Measurements from ENCODE around the gene GSTA3.
"Not testable (repeated sequence)": the region's sequence is repeated elsewhere in the genome, so short reads cannot be mapped to it uniquely, and the experiment has no call there.

GSTA3 gene

GRCh38 chr6:52909131-52909530 is 367 bp downstream of the GSTA3 start:
- in situ Hi-C loops (cut with MboI; ENCODE audit: low sequenced_read_pairs, unreplicated experiment), result no loop called here

DNA sequence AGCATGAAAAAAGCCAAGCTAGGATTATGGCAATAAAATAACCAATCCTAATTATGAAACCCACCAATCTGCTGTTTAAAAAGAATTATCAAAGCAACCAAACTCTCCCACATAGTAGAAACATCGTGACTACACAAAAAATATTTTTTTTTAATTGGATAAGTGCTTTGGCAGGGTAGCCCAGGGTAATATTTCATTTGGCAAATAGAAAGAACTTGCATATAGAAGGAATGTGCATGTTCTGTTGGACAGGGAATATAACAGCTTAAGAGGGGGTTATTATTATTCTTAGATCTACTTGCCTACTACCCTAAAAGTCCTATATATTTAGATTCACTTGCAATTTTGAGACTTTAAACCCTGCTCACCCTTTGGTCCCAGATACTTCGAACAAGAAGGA is 972 bp downstream of the GSTA3 start:
- no peak for DNase-seq (ENCODE audit: low spot score)
- no peak for TF ChIP-seq CTCF (IDR thresholded peaks at IDR 0.05; ENCODE audit: borderline replicate concordance, control extremely low read depth, extremely low read depth, insufficient read depth, missing control alignments)
- in situ Hi-C loops (cut with MboI; ENCODE audit: low sequenced_read_pairs, unreplicated experiment), result no loop called here

More at GRCh38 chr6:52909131-52909530, 367 bp downstream of the GSTA3 start:
- no peak for DNase-seq (ENCODE audit: low spot score)
- no peak for TF ChIP-seq CTCF (IDR thresholded peaks at IDR 0.05; ENCODE audit: borderline replicate concordance, control extremely low read depth, extremely low read depth, insufficient read depth, missing control alignments)

- no peak for DNase-seq (ENCODE audit: low spot score)
- peak; percentile 21 for TF ChIP-seq CTCF (IDR thresholded peaks at IDR 0.05; ENCODE audit: borderline replicate concordance, control extremely low read depth, extremely low read depth, insufficient read depth, missing control alignments)
- in situ Hi-C loops (cut with MboI; ENCODE audit: low sequenced_read_pairs, unreplicated experiment), result no loop called here
These were observed 4.8 kb downstream of the GSTA3 start for GRCh38 chr6:52904562-52905279.

GRCh38 chr6:52900536-52900935 is 9.0 kb downstream of the GSTA3 start:
- no peak for DNase-seq (ENCODE audit: low spot score)
- in situ Hi-C loops (cut with MboI; ENCODE audit: low sequenced_read_pairs, unreplicated experiment), result no loop called here

DNA sequence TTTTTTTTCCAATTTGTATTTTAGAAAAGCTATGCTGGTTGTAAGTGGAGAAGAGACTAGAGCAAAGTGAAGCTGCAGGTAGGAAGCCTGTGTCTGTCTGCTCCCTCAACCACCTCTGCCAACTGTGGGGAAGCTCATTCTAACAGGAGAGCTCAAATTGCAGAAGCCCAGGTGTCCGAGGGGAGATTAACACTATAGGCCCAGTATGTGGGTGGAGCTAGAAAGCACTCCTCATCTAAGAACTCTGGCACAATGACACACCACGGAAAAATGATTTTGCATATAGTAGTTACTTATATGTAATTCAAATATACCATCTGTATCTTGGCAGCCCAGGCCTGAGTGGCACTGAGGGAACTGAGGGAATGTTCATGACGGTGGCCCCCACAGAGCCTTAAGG is 13.7 kb downstream of the GSTA3 start:
- in situ Hi-C loops (cut with MboI; ENCODE audit: low sequenced_read_pairs, unreplicated experiment); DNase-seq (ENCODE audit: low spot score): not testable (repeated sequence)

More at GRCh38 chr6:52900536-52900935, 9.0 kb downstream of the GSTA3 start:
- no peak for TF ChIP-seq CTCF (IDR thresholded peaks at IDR 0.05; ENCODE audit: borderline replicate concordance, control extremely low read depth, extremely low read depth, insufficient read depth, missing control alignments)

- in situ Hi-C loops (cut with MboI; ENCODE audit: low sequenced_read_pairs, unreplicated experiment), result no loop called here
- DNase-seq (ENCODE audit: low spot score), result no peak
- no peak for TF ChIP-seq CTCF (IDR thresholded peaks at IDR 0.05; ENCODE audit: borderline replicate concordance, control extremely low read depth, extremely low read depth, insufficient read depth, missing control alignments)
These were observed 15.2 kb downstream of the GSTA3 start for GRCh38 chr6:52894285-52894684.

DNA sequence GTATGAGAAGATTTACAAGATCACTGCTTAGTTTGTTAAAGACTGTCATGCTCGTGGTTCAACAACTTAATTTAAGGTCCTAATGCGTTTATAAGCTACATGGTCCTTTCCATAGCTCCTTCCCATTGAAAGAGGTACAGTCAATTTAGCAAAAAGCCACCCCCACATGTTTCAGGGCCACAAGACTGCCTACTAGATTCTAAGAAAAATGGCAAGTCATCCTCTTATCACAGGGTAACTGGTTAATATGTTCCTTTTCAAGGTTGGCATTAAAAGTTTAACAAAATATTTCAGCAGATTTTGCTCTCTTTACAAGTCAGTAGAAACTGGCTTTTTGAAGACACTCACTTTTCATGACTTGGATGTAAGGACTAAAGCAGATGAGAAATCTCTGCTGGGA is 15.7 kb downstream of the GSTA3 start:
- in situ Hi-C loops (cut with MboI; ENCODE audit: low sequenced_read_pairs, unreplicated experiment), result no loop called here
- DNase-seq (ENCODE audit: low spot score), result no peak
- TF ChIP-seq CTCF (IDR thresholded peaks at IDR 0.05; ENCODE audit: borderline replicate concordance, control extremely low read depth, extremely low read depth, insufficient read depth, missing control alignments), result no peak

All from GM13976 (cell line).